Measurements from ENCODE around the gene WDR46. TPM values are rescaled to one million over a fixed set of nuclear protein-coding genes. Genes with fewer than 3 reads are reported as not detected.

WDR46 gene
- total and polyA plus RNA-seq, 4 experiments from 2014 or later = 60.8 to 88.9 (median 66.0) TPM

DNA sequence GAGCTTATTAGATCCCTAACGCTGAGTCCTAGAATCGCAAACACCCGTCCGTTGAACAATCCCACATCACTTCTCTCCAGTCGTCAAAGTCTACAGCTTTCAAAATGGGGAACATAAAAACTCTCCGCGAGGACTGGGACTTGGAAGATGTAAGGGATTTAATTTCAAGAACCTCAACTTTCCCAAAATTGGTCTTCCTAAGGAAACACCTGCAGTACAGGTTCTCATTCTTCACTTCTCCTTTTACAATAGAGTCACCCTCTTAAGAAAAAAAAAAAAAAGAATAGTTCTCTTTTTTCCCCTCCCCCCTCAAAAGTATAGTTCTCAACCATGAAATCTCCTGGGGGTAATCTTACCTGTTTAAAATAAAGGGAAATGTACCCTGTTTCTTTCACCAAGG is 35.1 kb upstream of the WDR46 start:
- H3K4me3 ChIP-seq (ENCODE audit: low read length in 2 of 2) = peak overlapping the region; percentile 53 to 68
- POLR2A ChIA-PET (ENCODE audit: partially characterized antibody) = interaction anchor here (1.1 kb wide), 1 partner anchor 297 kb away, joined by 3 read pairs; the partner anchor contains the start of gene ITPR3
- peaks cover 42% of the 10 kb centered on the region for H3K4me1 ChIP-seq (ENCODE audit: insufficient read depth, low read length)
- Mint-ChIP-seq H3K27me3 (no peaks in the 10 kb centered on the region), H3K4me3 (peak overlapping the region; percentile 94 to 100 (median 98)), H3K27ac (peak overlapping the region in 6 of 7 donors; percentile 42 to 100 (median 95)), H3K36me3 (peaks cover 29 to 34% of the 10 kb centered on the region in 2 donors), H3K9me3 (peaks cover 0 to 4% (median 0%) of the 10 kb centered on the region in 8 donors), H3K4me1 (peaks cover 28 to 54% (median 42%) of the 10 kb centered on the region in 4 donors)
- intact Hi-C loops (cut with micrococcal nuclease) = no loop called here
- no peak for DNase-seq
- peaks cover 26% of the 10 kb centered on the region for H3K36me3 ChIP-seq (ENCODE audit: insufficient read depth, low read length)
- no peaks in the 10 kb centered on the region for H3K27me3 ChIP-seq (ENCODE audit: insufficient read depth, low read length)
- CTCF ChIA-PET (ENCODE audit: partially characterized antibody) = interaction anchor here (0.7 kb wide), 1 partner anchor 12 kb away, joined by 3 read pairs; no protein-coding TSS in a partner anchor
- no peaks in the 10 kb centered on the region for H3K9me3 ChIP-seq (ENCODE audit: control insufficient read depth in 1 of 2, low read length in 2 of 2)
- H3K27ac ChIP-seq (ENCODE audit: low read depth, low read length) = peak overlapping the region; percentile 88

DNA sequence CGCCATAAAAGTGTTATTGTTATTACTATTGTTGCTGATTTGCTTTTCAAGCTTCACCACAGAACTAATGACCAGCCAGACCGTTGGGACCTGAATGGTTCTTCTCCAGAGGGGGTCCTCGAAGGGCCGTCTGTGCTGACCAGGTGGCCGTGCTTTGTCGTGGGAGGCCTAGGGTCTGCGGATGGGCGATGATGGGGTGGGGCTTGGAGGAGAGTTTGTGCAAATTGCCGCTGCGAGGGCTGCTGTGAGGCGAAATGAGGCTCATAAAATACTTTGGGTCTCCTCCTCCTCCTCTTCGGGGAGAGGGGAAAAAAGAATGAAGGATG is 34.5 kb upstream of the WDR46 start:
- ChIA-PET CTCF (ENCODE audit: partially characterized antibody) (no interaction called here), POLR2A (ENCODE audit: partially characterized antibody) (interaction anchor here (0.6 to 1.1 kb wide), 3 partner anchors 29 to 298 kb away, joined by 3 read pairs; partner anchors contain the start of gene ITPR3)
- DNase-seq = no peak
- Mint-ChIP-seq H3K27me3 (no peaks in the 10 kb centered on the region), H3K36me3 (peaks cover 34 to 39% of the 10 kb centered on the region in 2 donors), H3K4me1 (peaks cover 32 to 59% (median 46%) of the 10 kb centered on the region in 4 donors), H3K27ac (peak overlapping the region; percentile 89 to 100 (median 96)), H3K4me3 (peak overlapping the region; percentile 94 to 100 (median 98)), H3K9me3 (peaks cover 0 to 4% (median 0%) of the 10 kb centered on the region in 8 donors)
- Histone ChIP-seq H3K4me3 (ENCODE audit: low read length in 2 of 2) (peak overlapping the region; percentile 53 to 68), H3K4me1 (ENCODE audit: insufficient read depth, low read length) (peaks cover 47% of the 10 kb centered on the region), H3K27me3 (ENCODE audit: insufficient read depth, low read length) (no peaks in the 10 kb centered on the region), H3K36me3 (ENCODE audit: insufficient read depth, low read length) (peaks cover 31% of the 10 kb centered on the region), H3K27ac (ENCODE audit: low read depth, low read length) (peak overlapping the region; percentile 88), H3K9me3 (ENCODE audit: control insufficient read depth in 1 of 2, low read length in 2 of 2) (no peaks in the 10 kb centered on the region)
- intact Hi-C loops (cut with micrococcal nuclease) = loop anchor here (1.0 kb wide), 8 partner anchors 9 to 123 kb away; partner anchors contain the start of genes KIFC1, PFDN6, RING1 and RXRB

DNA sequence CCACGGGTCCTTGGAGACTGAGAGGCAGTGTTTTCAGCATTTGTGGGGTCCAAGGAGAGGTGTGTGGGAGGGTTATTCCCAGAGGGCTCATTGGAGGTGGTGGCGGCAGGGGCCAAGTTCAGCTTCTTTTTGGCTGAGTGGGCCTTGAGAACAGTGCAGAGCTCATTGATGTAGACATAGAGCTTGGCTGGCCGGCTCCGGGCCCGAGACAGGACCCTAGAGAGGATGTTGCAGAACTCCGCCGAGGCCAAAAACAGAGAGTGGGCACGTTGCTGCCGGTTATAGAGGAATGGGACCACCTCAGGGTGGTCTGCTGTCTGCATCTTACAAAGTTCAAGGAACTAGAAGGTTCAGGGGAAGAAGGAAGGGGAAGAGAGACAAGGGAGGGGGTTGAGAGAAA is 32.2 kb upstream of the WDR46 start:
- H3K4me3 Mint-ChIP-seq = peak overlapping the region; percentile 62 to 99 (median 78)
- H3K4me1 ChIP-seq (ENCODE audit: insufficient read depth, low read length) = peaks cover 63% of the 10 kb centered on the region
- intact Hi-C loops (cut with micrococcal nuclease) = no loop called here
- H3K27me3 ChIP-seq (ENCODE audit: insufficient read depth, low read length) = no peaks in the 10 kb centered on the region
- POLR2A ChIA-PET (ENCODE audit: partially characterized antibody) = interaction anchor here (1.0 to 1.2 kb wide), 2 partner anchors 8 to 96 kb away, joined by 4 to 5 read pairs; partner anchors contain the start of genes CUTA and TAPBP
- DNase-seq = no peak
- H3K27me3 Mint-ChIP-seq = no peaks in the 10 kb centered on the region
- no peaks in the 10 kb centered on the region for H3K9me3 ChIP-seq (ENCODE audit: control insufficient read depth in 1 of 2, low read length in 2 of 2)
- H3K9me3 Mint-ChIP-seq = peaks cover 0 to 5% (median 0%) of the 10 kb centered on the region in 8 donors
- H3K36me3 ChIP-seq (ENCODE audit: insufficient read depth, low read length) = peaks cover 33% of the 10 kb centered on the region
- no peak overlapping the region for H3K4me3 ChIP-seq (ENCODE audit: low read length in 2 of 2)
- peak overlapping the region in 6 of 7 donors; percentile 15 to 89 (median 78) for H3K27ac Mint-ChIP-seq
- H3K27ac ChIP-seq (ENCODE audit: low read depth, low read length) = peak overlapping the region; percentile 88
- peaks cover 41 to 53% of the 10 kb centered on the region in 2 donors for H3K36me3 Mint-ChIP-seq
- peaks cover 42 to 81% (median 61%) of the 10 kb centered on the region in 4 donors for H3K4me1 Mint-ChIP-seq
- CTCF ChIA-PET (ENCODE audit: partially characterized antibody) = interaction anchor here (0.7 to 5.9 kb wide), 3 partner anchors 9 to 24 kb away, joined by 3 to 47 read pairs (median 4); partner anchors contain the start of gene RGL2

DNA sequence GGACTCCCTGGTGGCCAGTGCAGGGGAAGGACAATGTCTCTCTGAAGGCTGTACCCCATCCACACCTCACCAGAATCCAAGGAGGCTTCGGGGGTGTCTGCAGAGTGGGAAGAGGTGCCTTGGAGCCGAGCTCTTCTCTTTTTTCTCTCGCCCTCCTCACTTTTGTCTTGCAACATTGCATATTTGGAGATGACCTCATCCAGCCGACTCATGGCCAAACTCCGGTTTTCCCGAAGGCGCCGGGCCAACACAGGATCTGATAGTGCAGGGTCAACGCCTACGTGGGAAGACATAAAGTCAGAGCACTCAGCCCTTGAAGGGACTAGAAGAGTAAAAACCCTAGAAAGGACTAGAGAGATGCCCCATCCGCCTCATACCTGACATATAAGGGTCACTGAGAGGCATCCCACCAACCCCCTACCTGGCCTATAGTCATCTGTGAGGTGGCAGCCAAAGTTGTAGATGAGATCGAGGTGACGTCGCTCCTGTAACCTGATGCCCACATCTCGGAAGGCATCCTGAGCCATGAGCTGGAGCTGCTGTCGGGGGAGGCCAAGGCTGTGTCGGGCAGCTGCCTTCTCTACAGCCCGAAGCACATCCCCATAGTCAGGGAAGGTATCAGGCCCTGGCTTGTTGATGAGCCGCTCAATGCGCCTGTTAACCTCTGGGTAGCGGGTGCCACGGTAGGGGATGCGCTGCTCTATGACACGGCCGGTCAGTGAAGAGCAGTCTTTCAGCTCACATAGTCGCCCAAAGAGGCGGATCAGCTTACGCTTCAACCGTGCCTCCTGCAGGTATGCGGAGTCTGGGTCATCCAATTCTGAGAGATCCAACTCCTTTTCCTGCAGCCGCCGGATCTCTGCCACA is 31.5 kb upstream of the WDR46 start:
- peak overlapping the region; percentile 65 to 99 (median 76) for H3K4me3 Mint-ChIP-seq
- H3K27ac Mint-ChIP-seq = peak overlapping the region in 6 of 7 donors; percentile 48 to 89 (median 80)
- Histone ChIP-seq H3K9me3 (ENCODE audit: control insufficient read depth in 1 of 2, low read length in 2 of 2) (no peaks in the 10 kb centered on the region), H3K36me3 (ENCODE audit: insufficient read depth, low read length) (peaks cover 33% of the 10 kb centered on the region), H3K27me3 (ENCODE audit: insufficient read depth, low read length) (no peaks in the 10 kb centered on the region), H3K4me1 (ENCODE audit: insufficient read depth, low read length) (peaks cover 70% of the 10 kb centered on the region), H3K4me3 (ENCODE audit: low read length in 2 of 2) (no peak overlapping the region), H3K27ac (ENCODE audit: low read depth, low read length) (peak overlapping the region; percentile 88)
- DNase-seq = no peak
- H3K9me3 Mint-ChIP-seq = peaks cover 0 to 5% (median 0%) of the 10 kb centered on the region in 8 donors
- ChIA-PET CTCF (ENCODE audit: partially characterized antibody) (interaction anchor here (1.0 to 5.9 kb wide), 2 partner anchors 8 to 24 kb away, joined by 4 to 47 read pairs; no protein-coding TSS in a partner anchor), POLR2A (ENCODE audit: partially characterized antibody) (interaction anchor here (1.0 to 1.2 kb wide), 2 partner anchors 7 to 97 kb away, joined by 4 to 5 read pairs; partner anchors contain the start of genes CUTA and TAPBP)
- peaks cover 43 to 88% (median 65%) of the 10 kb centered on the region in 4 donors for H3K4me1 Mint-ChIP-seq
- peaks cover 41 to 53% of the 10 kb centered on the region in 2 donors for H3K36me3 Mint-ChIP-seq
- no peaks in the 10 kb centered on the region for H3K27me3 Mint-ChIP-seq
- intact Hi-C loops (cut with micrococcal nuclease) = no loop called here

DNA sequence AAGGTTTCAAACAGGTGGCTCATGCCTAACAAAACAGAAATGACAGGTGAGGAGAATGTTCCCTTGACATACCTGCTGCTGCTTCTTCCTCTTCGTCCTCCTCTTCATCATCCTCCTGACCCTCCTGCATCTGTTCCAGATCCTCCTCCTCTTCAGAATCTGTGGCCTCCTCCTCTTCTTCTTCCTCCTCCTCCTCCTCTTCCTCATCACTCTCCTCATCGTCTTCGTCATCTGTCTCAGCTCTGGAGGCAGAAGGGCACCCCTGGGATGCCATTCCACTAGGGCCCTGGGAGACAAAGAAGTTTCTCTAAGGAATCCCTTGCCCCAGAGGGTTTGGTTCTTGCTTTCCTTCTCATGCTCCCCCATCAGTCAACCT is 30.9 kb upstream of the WDR46 start:
- Histone ChIP-seq H3K4me3 (ENCODE audit: low read length in 2 of 2) (no peak overlapping the region), H3K4me1 (ENCODE audit: insufficient read depth, low read length) (peaks cover 76% of the 10 kb centered on the region), H3K27me3 (ENCODE audit: insufficient read depth, low read length) (no peaks in the 10 kb centered on the region), H3K9me3 (ENCODE audit: control insufficient read depth in 1 of 2, low read length in 2 of 2) (no peaks in the 10 kb centered on the region), H3K27ac (ENCODE audit: low read depth, low read length) (no peak overlapping the region), H3K36me3 (ENCODE audit: insufficient read depth, low read length) (peaks cover 33% of the 10 kb centered on the region)
- Mint-ChIP-seq H3K36me3 (peaks cover 41 to 53% of the 10 kb centered on the region in 2 donors), H3K27ac (peak overlapping the region in 4 of 7 donors; percentile 12 to 89 (median 78)), H3K27me3 (no peaks in the 10 kb centered on the region), H3K4me1 (peaks cover 43 to 94% (median 69%) of the 10 kb centered on the region in 4 donors), H3K4me3 (peak overlapping the region in 4 of 8 donors; percentile 67 to 99 (median 98)), H3K9me3 (peaks cover 0 to 5% (median 0%) of the 10 kb centered on the region in 8 donors)
- ChIA-PET CTCF (ENCODE audit: partially characterized antibody) (interaction anchor here (5.9 kb wide), 1 partner anchor 25 kb away, joined by 47 read pairs; no protein-coding TSS in a partner anchor), POLR2A (ENCODE audit: partially characterized antibody) (interaction anchor here (0.9 to 1.7 kb wide), 3 partner anchors 19 to 349 kb away, joined by 3 to 4 read pairs (median 3); partner anchors contain the start of gene WDR46)
- DNase-seq = no peak
- intact Hi-C loops (cut with micrococcal nuclease) = no loop called here

DNA sequence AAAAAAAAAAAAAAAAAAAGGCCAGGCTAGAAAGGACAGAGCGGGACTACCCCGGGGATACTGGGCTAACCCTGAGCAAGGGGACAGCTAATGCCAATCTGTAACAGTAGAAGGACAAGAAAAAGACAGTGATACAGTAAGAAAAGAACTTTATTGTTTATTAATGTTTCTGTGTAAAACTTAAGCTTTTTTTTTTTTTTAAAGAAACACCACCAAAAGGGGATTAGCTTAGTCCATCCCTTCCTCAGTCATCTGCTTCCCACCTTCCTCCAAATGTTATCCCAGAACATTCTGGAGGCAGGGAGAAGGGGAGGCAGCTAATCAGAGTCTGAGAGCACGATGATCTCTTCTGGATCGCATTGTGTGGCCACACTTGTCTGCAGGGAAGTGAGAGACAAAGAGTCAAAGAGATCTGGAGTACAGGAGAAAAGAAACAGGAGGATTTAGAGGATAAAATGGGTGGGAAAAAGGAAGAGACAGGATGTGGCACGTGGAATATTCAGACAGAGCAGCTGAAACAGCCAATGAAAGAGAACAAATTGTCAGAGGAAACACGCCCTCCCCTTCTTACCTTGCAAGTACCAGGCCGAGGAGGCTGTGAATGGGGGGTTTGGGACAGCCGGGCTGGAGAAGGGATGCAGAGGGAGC is 29.5 kb upstream of the WDR46 start:
- H3K4me3 ChIP-seq (ENCODE audit: low read length in 2 of 2) = peak overlapping the region; percentile 73 to 100
- no peaks in the 10 kb centered on the region for H3K27me3 ChIP-seq (ENCODE audit: insufficient read depth, low read length)
- peaks cover 41 to 65% of the 10 kb centered on the region in 2 donors for H3K36me3 Mint-ChIP-seq
- peak overlapping the region; percentile 83 for H3K27ac ChIP-seq (ENCODE audit: low read depth, low read length)
- CTCF ChIA-PET (ENCODE audit: partially characterized antibody) = interaction anchor here (0.6 to 5.9 kb wide), 6 partner anchors 17 to 72 kb away, joined by 4 to 47 read pairs (median 10); partner anchors contain the start of genes B3GALT4, RPS18 and VPS52
- no peak for DNase-seq
- H3K4me1 ChIP-seq (ENCODE audit: insufficient read depth, low read length) = peaks cover 74% of the 10 kb centered on the region
- peaks cover 40 to 100% (median 67%) of the 10 kb centered on the region in 4 donors for H3K4me1 Mint-ChIP-seq
- peaks cover 0 to 5% (median 0%) of the 10 kb centered on the region in 8 donors for H3K9me3 Mint-ChIP-seq
- POLR2A ChIA-PET (ENCODE audit: partially characterized antibody) = interaction anchor here (0.6 to 4.1 kb wide), 18 partner anchors 14 to 1666 kb away, joined by 3 to 81 read pairs (median 6); partner anchors contain the start of genes B3GALT4, BAG6, CUTA and ITPR3
- peak overlapping the region; percentile 98 to 99 (median 98) for H3K27ac Mint-ChIP-seq
- intact Hi-C loops (cut with micrococcal nuclease) = loop anchor here (1.0 kb wide), 2 partner anchors 27 to 29 kb away; partner anchors contain the start of genes PFDN6 and WDR46
- no peaks in the 10 kb centered on the region for H3K27me3 Mint-ChIP-seq
- peak overlapping the region; percentile 98 to 100 (median 99) for H3K4me3 Mint-ChIP-seq
- H3K9me3 ChIP-seq (ENCODE audit: control insufficient read depth in 1 of 2, low read length in 2 of 2) = no peaks in the 10 kb centered on the region
- peaks cover 33% of the 10 kb centered on the region for H3K36me3 ChIP-seq (ENCODE audit: insufficient read depth, low read length)

All from CD4-positive, alpha-beta memory T cell (primary cell).